Right lung (tissue), 10 donors: ENCODE measurements around the gene MYL5. TPM values are rescaled to one million over a fixed set of nuclear protein-coding genes. Genes with fewer than 3 reads are reported as not detected.
"Not testable (repeated sequence)": the region's sequence is repeated elsewhere in the genome, so short reads cannot be mapped to it uniquely, and the experiment has no call there.

ENCODE experiments used
- DNase-seq, 2 donors: peaks; one replicate each; pipeline ENCODE4 v3.0.0-alpha.2; 2013
- long read RNA-seq, 8 donors: transcript quantifications; one replicate each; lab custom pipeline, GENCODE V29; 2026
- polyA plus RNA-seq, 5 donors: library from polyadenylated mRNA; unstranded; fragments of 120-200 nt; gene quantifications; one replicate each; pipeline versions ENCODE4 v1.2.1 to v1.2.3, GENCODE V29; 2013; ENCODE audit warnings: inconsistent platforms in 1 of 5, low replicate concordance in 1 of 5; ENCODE audit not compliant: insufficient read length in 5 of 5, insufficient read depth in 1 of 5

Gene MYL5
- polyA plus RNA-seq, result 10 to 100 TPM; 16.7 to 56.3 (median 17.4) TPM
- long read RNA-seq, donor 1, partial matches to known transcripts, result 0 of 9 reads
- long read RNA-seq, donor 1, other reads (novel, unspliced or antisense), result 7 of 9 reads
- long read RNA-seq, donor 2, partial matches to known transcripts, result 108 of 416 reads
- long read RNA-seq, donor 2, other reads (novel, unspliced or antisense), result 308 of 416 reads
- long read RNA-seq, donor 3, result 0 reads
- long read RNA-seq, donor 4, partial matches to known transcripts, result 0 of 2 reads
- long read RNA-seq, donor 4, other reads (novel, unspliced or antisense), result 0 of 2 reads
- long read RNA-seq, donor 5, partial matches to known transcripts, result 0 of 2 reads
- long read RNA-seq, donor 5, other reads (novel, unspliced or antisense), result 0 of 2 reads
- long read RNA-seq, donor 6, partial matches to known transcripts, result 0 of 7 reads
- long read RNA-seq, donor 6, other reads (novel, unspliced or antisense), result 7 of 7 reads
- long read RNA-seq, donor 7, transcript MYL5-201 (7 exons, 666 nt), result major isoform, 5 of 5 reads
- long read RNA-seq, donor 7, partial matches to known transcripts, result 0 of 5 reads
- long read RNA-seq, donor 7, other reads (novel, unspliced or antisense), result 0 of 5 reads
- long read RNA-seq, donor 8, result 0 reads

- DNase-seq, result peak; percentile 99
Observed at GRCh38 chr4:674172-675035, at the start of gene MYL5, which contains the start of gene ATP5ME. TSS of gene MYL5 (plus strand) at chr4:674542. CDS start at chr4:678027, 3,485 bp downstream. TSS of gene ATP5ME (minus strand) at chr4:674276. CDS start at chr4:674247, 29 bp downstream.

- DNase-seq, result no peak
Observed at GRCh38 chr4:624705-625590, 49.4 kb upstream of the MYL5 start, which contains the start of gene PDE6B. TSS of gene PDE6B (plus strand) at chr4:625573. CDS start at chr4:625627, 54 bp downstream.

DNA sequence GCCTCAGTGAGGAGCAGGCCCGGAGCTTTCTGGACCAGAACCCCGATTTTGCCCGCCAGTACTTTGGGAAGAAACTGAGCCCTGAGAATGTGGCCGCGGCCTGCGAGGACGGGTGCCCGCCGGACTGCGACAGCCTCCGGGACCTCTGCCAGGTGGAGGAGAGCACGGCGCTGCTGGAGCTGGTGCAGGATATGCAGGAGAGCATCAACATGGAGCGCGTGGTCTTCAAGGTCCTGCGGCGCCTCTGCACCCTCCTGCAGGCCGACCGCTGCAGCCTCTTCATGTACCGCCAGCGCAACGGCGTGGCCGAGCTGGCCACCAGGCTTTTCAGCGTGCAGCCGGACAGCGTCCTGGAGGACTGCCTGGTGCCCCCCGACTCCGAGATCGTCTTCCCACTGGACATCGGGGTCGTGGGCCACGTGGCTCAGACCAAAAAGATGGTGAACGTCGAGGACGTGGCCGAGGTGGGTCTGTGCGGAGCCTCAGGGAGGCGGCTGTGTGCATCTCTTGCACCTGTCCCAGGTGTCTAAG, 48.6 kb upstream of the MYL5 start:
- DNase-seq, result no peak

DNA sequence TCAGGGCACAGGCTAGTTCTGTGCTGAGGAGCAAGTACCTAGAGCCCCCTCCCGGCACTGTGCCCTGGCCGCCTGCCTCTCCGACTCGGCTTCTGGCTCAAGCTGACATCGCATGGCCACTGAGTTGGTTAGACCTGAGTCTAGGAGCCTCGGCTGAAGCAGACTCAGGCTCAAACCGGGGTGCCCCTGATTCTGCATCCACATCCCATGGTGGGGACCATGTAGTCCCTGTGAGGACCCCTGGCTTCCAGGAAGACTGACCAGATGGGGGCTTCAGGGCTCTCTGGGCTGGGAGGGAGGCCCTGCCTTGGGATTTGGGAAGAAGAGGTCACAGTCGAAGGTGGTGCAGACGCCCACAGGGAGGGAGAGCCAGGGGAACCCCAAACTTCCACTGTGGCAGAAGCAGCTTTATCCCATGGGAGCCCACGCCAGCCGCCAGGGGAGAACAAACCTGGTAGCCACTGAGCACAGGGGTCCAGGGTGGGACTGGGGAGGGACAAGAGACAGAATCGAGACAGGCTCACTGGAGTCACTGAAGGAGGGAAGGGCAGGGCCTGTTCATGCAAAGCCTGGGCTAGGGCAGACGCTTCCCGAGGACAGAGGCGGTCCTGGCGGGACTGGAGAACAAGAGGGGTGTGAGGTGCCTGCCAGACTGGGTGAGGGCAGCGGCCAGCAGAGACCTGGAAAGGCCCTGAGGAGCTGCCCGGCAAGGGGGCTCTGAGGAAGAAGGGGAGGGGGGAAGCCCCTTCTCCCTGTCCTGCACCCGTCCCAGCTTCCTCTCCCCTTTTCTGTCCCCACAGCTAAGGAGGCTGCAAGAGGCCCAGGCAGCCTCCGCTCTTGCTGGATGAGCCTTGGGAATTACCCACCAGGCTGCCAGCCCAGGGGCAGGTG, 47.9 kb upstream of the MYL5 start:
- no peak for DNase-seq

DNA sequence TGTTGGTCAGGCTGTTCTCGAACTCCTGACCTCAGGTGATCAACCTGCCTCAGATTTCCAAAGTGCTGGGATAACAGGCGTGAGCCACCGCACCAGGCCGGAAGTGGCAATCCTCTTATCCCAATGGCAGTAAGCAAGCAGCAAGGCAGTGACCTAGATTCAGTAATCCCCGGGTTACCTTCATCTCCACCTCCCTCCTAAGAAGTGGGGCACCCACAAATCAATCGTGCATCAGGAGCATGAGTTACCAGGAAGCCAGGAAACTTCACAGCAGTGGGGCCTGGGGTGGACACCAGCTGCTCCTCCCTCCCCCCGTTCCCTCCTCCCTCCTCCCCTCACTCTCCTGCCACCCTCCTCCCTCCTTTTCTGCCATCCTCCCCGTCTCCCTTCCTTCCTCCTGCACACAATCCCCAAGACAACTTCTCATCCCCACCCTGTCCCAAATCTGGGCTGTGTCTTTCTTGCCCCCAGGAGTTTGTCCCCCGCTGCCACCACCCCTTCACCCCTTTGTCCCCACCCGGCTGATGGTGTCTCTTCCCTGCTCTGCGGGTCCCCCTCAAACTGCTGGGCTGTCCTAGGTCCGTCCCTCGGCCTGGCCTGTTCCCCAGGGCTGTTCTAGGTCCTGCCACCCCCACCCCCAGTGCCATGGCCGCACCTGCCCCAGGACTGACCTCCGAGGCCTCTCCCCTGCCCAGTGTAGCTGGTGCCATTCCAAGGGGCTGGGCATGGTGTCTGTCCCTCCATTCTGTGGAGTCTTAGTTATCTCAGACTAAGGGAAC, 46.8 kb upstream of the MYL5 start:
- no peak for DNase-seq

GRCh38 chr4:628311-628741, 46.0 kb upstream of the MYL5 start:
- DNase-seq, result no peak

DNA sequence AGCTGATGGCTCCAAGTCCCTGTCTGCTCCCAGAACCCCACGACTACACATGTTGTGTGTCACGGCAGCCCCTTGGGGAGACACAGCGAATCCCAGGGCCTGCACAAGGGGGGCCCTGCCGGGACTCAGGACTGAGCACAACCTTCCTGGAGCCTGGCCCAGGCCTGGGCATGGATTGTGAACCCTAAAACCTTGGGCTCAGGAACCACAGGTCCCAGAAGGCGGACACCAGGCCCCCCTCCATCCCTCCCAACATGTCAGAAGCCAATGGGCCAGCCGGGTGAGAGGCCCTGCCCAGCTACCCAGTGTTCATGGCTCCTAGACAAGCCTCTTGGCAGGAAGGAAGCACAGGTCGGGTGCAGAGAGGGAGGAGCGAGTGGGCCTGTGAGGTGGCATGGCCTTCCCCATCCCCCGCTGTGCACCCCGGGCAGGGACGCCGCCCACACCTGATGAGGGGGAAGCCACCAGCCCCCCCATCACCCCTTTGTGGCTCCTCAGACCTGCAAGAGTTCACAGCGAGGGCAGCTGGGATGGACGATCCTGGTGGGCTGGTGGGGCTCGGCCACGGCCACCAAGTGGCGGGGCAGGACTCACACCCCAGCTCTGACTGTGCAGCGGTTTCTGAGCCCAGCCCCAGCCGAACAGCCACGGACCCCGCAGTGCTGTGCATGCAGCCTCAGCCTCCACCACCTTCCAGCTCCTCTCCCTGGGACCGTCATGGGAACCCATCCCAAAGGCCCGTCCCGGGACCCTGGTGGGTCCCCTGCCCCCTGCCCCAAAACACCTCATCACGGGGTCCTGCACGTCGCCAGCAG, 45.3 kb upstream of the MYL5 start:
- no peak for DNase-seq

GRCh38 chr4:629636-629914, 44.8 kb upstream of the MYL5 start:
- no peak for DNase-seq

- DNase-seq, result no peak
Observed at GRCh38 chr4:629915-630641, 44.3 kb upstream of the MYL5 start.

GRCh38 chr4:630656-631055, 43.7 kb upstream of the MYL5 start:
- DNase-seq, result no peak

DNA sequence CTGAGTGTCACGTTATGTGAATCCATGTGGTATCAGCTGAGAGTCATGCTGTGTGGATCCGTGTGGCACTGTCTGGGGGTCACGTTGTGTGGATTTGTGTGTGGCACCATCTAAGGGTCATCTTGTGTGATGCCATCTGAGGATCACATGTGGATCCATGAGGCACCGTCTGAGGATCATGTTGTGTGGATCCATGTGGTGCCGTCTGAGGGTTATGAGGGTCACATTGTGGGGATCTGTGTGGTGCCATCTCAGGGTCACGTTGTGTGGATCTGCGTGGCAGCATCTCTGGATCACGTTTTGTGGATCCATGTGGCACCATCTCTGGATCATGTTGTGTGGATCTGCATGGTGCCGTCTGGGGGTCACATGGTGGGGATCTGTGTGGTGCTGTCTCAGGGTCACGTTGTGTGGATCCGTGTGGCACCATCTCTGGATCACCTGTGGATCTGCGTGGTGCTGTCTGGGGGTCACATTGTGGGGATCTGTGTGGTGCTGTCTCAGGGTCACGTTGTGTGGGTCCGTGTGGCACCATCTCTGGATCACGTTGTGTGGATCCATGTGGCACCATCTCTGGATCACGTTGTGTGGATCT, 42.0 kb upstream of the MYL5 start:
- no peak for DNase-seq

DNA sequence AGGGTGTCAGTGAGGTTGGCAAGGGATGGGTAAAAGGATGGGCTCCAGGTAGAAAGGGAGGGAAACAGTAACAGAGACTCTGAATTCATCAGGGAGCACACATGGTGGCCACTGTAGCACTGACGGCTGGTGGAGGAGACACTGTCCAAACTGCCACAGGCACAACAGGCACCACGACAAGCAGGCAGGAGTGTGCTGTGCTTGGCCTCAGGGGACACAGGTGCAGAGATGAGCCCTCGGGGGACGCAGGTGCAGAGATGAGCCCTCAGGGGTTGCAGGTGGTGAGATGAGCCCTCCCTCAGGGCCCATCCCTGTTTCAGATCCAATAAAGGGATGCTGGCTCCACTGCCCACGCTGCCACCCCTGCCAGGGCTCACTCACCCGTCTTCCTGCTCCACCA, 41.4 kb upstream of the MYL5 start:
- no peak for DNase-seq

DNA sequence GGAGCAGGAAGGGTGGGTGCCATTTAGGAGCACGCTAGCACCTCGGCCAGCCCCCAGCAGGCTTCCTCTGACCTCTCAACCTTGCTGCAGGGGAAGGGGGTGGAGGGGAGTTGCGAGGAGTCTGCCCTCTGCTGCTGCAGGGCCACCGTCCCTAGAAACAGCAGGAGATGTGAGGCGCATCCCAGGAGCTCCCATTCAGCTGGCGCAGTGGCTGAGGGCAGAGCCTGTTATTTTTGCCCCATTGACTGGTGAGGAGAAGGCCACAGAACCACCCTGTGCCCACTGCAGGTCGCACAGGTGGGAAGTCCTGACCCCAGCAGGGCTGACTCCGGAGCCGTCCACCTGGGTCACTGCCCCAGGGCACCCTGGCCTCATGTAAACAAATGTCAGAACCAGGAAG, 40.9 kb upstream of the MYL5 start:
- no peak for DNase-seq

- DNase-seq, result no peak
Observed at GRCh38 chr4:633976-634598, 40.3 kb upstream of the MYL5 start.

- no peak for DNase-seq
Observed at GRCh38 chr4:634599-634985, 39.8 kb upstream of the MYL5 start.

DNA sequence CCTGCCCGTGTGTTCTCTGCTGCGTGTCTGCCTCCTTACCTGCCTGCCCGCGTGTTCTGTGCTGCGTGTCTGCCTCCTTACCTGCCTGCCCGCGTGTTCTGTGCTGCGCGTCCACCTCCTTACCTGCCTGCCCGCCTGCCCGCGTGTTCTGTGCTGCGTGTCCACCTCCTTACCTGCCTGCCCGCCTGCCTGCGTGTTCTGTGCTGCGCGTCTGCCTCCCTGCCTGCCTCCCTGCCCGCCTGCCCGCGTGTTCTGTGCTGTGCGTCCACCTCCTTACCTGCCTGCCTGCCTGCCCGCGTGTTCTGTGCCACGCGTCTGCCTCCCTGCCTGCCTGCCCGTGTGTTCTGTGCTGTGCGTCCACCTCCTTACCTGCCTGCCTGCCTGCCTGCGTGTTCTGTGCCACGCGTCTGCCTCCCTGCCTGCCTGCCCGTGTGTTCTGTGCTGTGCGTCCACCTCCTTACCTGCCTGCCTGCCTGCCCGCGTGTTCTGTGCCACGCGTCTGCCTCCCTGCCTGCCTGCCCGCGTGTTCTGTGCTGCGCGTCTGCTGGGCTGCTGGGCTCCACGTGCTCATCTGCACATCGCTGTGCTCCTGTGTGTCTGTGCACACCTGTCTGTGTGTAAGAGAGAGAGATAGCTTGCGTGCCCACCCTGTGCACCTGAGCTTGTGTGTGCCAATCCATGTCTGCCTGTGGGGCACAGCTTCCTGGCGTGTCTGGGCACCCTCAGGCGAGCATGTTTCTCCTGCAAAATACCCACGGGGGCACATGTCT, 39.1 kb upstream of the MYL5 start:
- not testable (repeated sequence) for DNase-seq
